ENCODE measurements around the gene NDUFB7. TPM values are rescaled to one million over a fixed set of nuclear protein-coding genes. Genes with fewer than 3 reads are reported as not detected.

NDUFB7 gene
- total and polyA plus RNA-seq, 2 experiments from 2014 or later, result 289 to 463 TPM

DNA sequence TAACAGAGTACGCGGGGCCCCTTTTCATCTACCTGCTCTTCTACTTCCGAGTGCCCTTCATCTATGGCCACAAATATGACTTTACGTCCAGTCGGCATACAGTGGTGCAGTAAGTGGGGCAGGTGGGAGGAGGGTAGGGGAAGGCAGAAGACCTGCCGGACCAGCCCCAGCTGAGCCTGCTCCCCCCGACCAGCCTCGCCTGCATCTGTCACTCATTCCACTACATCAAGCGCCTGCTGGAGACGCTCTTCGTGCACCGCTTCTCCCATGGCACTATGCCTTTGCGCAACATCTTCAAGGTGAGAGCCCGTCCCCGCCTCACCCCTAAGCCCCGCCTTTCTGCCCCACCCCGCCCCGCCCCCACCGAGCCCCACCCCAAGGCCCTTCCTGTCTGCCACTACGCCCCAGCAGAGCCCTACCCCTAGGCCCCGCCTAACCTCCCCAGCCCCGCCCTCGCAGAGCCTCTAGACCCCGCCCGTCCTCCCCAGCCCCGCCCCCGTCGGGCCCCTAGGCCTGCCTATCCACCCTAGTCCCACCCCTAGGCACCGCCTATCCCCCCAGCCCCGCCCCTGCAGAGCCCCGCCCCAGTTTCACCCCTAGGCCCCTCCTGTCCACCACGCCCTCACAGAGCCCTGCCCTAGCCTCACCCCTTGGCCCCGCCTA lies 7.7 kb downstream of the NDUFB7 start:
- H3K4me2 ChIP-seq, result peak overlapping the region; percentile 32; the same call in 1 of the 2 replicates
- peaks cover 5% of the 10 kb centered on the region; the same call in 1 of the 2 replicates for H3F3A ChIP-seq (replicated peaks; ENCODE audit: low read depth)
- H3K9me2 ChIP-seq (ENCODE audit: insufficient read depth), result no peaks in the 10 kb centered on the region
- no peaks in the 10 kb centered on the region; the same call in 1 of the 3 replicates for H3K9me3 Mint-ChIP-seq
- H3K27ac ChIP-seq (ENCODE audit: low read depth), result 0 out of 2 replicates have a peak overlapping the region, but pooled peaks have one; percentile 59
- no peak for TF ChIP-seq EZH2 (IDR thresholded peaks at IDR 0.05; ENCODE audit: low read depth, unreplicated experiment)
- TF ChIP-seq, protein P1, sequence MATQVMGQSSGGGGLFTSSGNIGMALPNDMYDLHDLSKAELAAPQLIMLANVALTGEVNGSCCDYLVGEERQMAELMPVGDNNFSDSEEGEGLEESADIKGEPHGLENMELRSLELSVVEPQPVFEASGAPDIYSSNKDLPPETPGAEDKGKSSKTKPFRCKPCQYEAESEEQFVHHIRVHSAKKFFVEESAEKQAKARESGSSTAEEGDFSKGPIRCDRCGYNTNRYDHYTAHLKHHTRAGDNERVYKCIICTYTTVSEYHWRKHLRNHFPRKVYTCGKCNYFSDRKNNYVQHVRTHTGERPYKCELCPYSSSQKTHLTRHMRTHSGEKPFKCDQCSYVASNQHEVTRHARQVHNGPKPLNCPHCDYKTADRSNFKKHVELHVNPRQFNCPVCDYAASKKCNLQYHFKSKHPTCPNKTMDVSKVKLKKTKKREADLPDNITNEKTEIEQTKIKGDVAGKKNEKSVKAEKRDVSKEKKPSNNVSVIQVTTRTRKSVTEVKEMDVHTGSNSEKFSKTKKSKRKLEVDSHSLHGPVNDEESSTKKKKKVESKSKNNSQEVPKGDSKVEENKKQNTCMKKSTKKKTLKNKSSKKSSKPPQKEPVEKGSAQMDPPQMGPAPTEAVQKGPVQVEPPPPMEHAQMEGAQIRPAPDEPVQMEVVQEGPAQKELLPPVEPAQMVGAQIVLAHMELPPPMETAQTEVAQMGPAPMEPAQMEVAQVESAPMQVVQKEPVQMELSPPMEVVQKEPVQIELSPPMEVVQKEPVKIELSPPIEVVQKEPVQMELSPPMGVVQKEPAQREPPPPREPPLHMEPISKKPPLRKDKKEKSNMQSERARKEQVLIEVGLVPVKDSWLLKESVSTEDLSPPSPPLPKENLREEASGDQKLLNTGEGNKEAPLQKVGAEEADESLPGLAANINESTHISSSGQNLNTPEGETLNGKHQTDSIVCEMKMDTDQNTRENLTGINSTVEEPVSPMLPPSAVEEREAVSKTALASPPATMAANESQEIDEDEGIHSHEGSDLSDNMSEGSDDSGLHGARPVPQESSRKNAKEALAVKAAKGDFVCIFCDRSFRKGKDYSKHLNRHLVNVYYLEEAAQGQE (IDR thresholded peaks at IDR 0.05; ENCODE audit: unreplicated experiment), result no peak
- no peak for TF ChIP-seq ZNF331 (CRISPR knock-in tag; IDR thresholded peaks at IDR 0.05; ENCODE audit: low read depth)
- no peak for TF ChIP-seq NANOG (IDR thresholded peaks at IDR 0.05; ENCODE audit: borderline replicate concordance)
- TF ChIP-seq CREB1 (CRISPR knock-in tag; IDR thresholded peaks at IDR 0.05; ENCODE audit: low read depth), result no peak
- TF ChIP-seq EZH2phosphoT487 (IDR thresholded peaks at IDR 0.05; ENCODE audit: unreplicated experiment), result no peak
- TF ChIP-seq POLR2AphosphoS5 (IDR thresholded peaks at IDR 0.05; ENCODE audit: low read depth), result no peak
- TF ChIP-seq ZNF114 (CRISPR knock-in tag; IDR thresholded peaks at IDR 0.05), result no peak
- TF ChIP-seq, protein P2, sequence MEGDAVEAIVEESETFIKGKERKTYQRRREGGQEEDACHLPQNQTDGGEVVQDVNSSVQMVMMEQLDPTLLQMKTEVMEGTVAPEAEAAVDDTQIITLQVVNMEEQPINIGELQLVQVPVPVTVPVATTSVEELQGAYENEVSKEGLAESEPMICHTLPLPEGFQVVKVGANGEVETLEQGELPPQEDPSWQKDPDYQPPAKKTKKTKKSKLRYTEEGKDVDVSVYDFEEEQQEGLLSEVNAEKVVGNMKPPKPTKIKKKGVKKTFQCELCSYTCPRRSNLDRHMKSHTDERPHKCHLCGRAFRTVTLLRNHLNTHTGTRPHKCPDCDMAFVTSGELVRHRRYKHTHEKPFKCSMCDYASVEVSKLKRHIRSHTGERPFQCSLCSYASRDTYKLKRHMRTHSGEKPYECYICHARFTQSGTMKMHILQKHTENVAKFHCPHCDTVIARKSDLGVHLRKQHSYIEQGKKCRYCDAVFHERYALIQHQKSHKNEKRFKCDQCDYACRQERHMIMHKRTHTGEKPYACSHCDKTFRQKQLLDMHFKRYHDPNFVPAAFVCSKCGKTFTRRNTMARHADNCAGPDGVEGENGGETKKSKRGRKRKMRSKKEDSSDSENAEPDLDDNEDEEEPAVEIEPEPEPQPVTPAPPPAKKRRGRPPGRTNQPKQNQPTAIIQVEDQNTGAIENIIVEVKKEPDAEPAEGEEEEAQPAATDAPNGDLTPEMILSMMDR (conservative IDR thresholded peaks at IDR 0.05; ENCODE audit: low read depth in 2 of 2), result no peak
- TF ChIP-seq JUNB (IDR thresholded peaks at IDR 0.05; ENCODE audit: unreplicated experiment), result no peak
- TF ChIP-seq, protein P3, sequence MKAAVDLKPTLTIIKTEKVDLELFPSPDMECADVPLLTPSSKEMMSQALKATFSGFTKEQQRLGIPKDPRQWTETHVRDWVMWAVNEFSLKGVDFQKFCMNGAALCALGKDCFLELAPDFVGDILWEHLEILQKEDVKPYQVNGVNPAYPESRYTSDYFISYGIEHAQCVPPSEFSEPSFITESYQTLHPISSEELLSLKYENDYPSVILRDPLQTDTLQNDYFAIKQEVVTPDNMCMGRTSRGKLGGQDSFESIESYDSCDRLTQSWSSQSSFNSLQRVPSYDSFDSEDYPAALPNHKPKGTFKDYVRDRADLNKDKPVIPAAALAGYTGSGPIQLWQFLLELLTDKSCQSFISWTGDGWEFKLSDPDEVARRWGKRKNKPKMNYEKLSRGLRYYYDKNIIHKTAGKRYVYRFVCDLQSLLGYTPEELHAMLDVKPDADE (IDR thresholded peaks at IDR 0.05), result no peak
- no peak for TF ChIP-seq STAT1 (IDR thresholded peaks at IDR 0.05; ENCODE audit: unreplicated experiment)
- TF ChIP-seq, protein P4, sequence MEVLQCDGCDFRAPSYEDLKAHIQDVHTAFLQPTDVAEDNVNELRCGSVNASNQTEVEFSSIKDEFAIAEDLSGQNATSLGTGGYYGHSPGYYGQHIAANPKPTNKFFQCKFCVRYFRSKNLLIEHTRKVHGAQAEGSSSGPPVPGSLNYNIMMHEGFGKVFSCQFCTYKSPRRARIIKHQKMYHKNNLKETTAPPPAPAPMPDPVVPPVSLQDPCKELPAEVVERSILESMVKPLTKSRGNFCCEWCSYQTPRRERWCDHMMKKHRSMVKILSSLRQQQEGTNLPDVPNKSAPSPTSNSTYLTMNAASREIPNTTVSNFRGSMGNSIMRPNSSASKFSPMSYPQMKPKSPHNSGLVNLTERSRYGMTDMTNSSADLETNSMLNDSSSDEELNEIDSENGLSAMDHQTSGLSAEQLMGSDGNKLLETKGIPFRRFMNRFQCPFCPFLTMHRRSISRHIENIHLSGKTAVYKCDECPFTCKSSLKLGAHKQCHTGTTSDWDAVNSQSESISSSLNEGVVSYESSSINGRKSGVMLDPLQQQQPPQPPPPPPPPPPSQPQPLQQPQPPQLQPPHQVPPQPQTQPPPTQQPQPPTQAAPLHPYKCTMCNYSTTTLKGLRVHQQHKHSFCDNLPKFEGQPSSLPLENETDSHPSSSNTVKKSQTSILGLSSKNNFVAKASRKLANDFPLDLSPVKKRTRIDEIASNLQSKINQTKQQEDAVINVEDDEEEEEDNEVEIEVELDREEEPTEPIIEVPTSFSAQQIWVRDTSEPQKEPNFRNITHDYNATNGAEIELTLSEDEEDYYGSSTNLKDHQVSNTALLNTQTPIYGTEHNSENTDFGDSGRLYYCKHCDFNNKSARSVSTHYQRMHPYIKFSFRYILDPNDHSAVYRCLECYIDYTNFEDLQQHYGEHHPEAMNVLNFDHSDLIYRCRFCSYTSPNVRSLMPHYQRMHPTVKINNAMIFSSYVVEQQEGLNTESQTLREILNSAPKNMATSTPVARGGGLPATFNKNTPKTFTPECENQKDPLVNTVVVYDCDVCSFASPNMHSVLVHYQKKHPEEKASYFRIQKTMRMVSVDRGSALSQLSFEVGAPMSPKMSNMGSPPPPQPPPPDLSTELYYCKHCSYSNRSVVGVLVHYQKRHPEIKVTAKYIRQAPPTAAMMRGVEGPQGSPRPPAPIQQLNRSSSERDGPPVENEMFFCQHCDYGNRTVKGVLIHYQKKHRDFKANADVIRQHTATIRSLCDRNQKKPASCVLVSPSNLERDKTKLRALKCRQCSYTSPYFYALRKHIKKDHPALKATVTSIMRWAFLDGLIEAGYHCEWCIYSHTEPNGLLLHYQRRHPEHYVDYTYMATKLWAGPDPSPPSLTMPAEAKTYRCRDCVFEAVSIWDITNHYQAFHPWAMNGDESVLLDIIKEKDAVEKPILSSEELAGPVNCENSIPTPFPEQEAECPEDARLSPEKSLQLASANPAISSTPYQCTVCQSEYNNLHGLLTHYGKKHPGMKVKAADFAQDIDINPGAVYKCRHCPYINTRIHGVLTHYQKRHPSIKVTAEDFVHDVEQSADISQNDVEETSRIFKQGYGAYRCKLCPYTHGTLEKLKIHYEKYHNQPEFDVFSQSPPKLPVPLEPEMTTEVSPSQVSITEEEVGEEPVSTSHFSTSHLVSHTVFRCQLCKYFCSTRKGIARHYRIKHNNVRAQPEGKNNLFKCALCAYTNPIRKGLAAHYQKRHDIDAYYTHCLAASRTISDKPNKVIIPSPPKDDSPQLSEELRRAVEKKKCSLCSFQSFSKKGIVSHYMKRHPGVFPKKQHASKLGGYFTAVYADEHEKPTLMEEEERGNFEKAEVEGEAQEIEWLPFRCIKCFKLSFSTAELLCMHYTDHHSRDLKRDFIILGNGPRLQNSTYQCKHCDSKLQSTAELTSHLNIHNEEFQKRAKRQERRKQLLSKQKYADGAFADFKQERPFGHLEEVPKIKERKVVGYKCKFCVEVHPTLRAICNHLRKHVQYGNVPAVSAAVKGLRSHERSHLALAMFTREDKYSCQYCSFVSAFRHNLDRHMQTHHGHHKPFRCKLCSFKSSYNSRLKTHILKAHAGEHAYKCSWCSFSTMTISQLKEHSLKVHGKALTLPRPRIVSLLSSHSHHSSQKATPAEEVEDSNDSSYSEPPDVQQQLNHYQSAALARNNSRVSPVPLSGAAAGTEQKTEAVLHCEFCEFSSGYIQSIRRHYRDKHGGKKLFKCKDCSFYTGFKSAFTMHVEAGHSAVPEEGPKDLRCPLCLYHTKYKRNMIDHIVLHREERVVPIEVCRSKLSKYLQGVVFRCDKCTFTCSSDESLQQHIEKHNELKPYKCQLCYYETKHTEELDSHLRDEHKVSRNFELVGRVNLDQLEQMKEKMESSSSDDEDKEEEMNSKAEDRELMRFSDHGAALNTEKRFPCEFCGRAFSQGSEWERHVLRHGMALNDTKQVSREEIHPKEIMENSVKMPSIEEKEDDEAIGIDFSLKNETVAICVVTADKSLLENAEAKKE (CRISPR knock-in tag; IDR thresholded peaks at IDR 0.05), result no peak
- no peak overlapping the region for H2AFZ ChIP-seq
- H3K27me3 ChIP-seq (ENCODE audit: insufficient read depth), result no peaks in the 10 kb centered on the region
- H3K79me2 ChIP-seq (replicated peaks; ENCODE audit: insufficient read depth), result peaks cover 32% of the 10 kb centered on the region
- H4K20me1 ChIP-seq (replicated peaks; ENCODE audit: insufficient read depth), result peaks cover 3% of the 10 kb centered on the region
- H3K36me3 ChIP-seq (ENCODE audit: insufficient read depth), result no peaks in the 10 kb centered on the region; the same call in 1 of the 2 replicates
- H3K36me3 Mint-ChIP-seq (ENCODE audit: low read depth), result peaks cover 12% of the 10 kb centered on the region
- peaks cover 14% of the 10 kb centered on the region for H3K27me3 Mint-ChIP-seq (ENCODE audit: insufficient read depth, low read depth, poor library complexity)
- peaks cover 42% of the 10 kb centered on the region for H3K4me1 ChIP-seq (ENCODE audit: insufficient read depth)
- peak; percentile 94 for DNase-seq (ENCODE audit: low spot score)
- H3K27ac Mint-ChIP-seq, result peak overlapping the region; percentile 95
- peaks cover 43% of the 10 kb centered on the region for H3K4me1 Mint-ChIP-seq
- H3K4me3 Mint-ChIP-seq, result peak overlapping the region; percentile 42; the same call in 1 of the 3 replicates
- no peak overlapping the region for H3K4me3 ChIP-seq
- peak; percentile 64 for ATAC-seq

All from GM23338 (cell line).